ENCODE measurements around the gene GPATCH2L.

GRCh38 chr14:76232800-76233199 is 81.1 kb downstream of the GPATCH2L start:
- no peak for TF ChIP-seq POLR2AphosphoS5 (IDR thresholded peaks at IDR 0.05)
- TF ChIP-seq, protein P1, sequence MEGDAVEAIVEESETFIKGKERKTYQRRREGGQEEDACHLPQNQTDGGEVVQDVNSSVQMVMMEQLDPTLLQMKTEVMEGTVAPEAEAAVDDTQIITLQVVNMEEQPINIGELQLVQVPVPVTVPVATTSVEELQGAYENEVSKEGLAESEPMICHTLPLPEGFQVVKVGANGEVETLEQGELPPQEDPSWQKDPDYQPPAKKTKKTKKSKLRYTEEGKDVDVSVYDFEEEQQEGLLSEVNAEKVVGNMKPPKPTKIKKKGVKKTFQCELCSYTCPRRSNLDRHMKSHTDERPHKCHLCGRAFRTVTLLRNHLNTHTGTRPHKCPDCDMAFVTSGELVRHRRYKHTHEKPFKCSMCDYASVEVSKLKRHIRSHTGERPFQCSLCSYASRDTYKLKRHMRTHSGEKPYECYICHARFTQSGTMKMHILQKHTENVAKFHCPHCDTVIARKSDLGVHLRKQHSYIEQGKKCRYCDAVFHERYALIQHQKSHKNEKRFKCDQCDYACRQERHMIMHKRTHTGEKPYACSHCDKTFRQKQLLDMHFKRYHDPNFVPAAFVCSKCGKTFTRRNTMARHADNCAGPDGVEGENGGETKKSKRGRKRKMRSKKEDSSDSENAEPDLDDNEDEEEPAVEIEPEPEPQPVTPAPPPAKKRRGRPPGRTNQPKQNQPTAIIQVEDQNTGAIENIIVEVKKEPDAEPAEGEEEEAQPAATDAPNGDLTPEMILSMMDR (IDR thresholded peaks at IDR 0.05) = no peak
- TF ChIP-seq POLR2A (IDR thresholded peaks at IDR 0.05) = no peak
